HepG2 (cell line): ENCODE data around the gene PKP4. TPM values are rescaled to one million over a fixed set of nuclear protein-coding genes. Genes with fewer than 3 reads are reported as not detected.

ENCODE experiments used
- FOXK2 ChIP-seq: fragments of 450-650 bp; IDR thresholded peaks from 2 replicates; pipeline ENCODE4 v1.6.1; 2016
- KDM3A ChIP-seq: IDR thresholded peaks from 2 replicates; pipeline ENCODE4 v1.6.1; 2018; ENCODE audit warnings: low read depth, missing compliant biosample characterization
- MIXL1 ChIP-seq: IDR thresholded peaks from 2 replicates; pipeline ENCODE4 v1.6.1; 2016
- MXD4 ChIP-seq: IDR thresholded peaks from 2 replicates; pipeline ENCODE4 v1.6.1; 2016; ENCODE audit warnings: mild to moderate bottlenecking, missing biosample characterization, missing genetic modification reagents
- NFKBIZ ChIP-seq: IDR thresholded peaks from 2 replicates; pipeline ENCODE4 v1.6.1; 2018; ENCODE audit warnings: missing genetic modification reagents, missing compliant biosample characterization
- SETDB1 ChIP-seq: sonication (generic); formaldehyde crosslinking; IDR thresholded peaks from 2 replicates; pipeline ENCODE4 v1.5.1; 2020; ENCODE audit warnings: missing genetic modification reagents, mild to moderate bottlenecking, borderline replicate concordance
- SMARCE1 ChIP-seq: fragments of 450-650 bp; IDR thresholded peaks from 2 replicates; pipeline ENCODE4 v1.6.1; 2017; ENCODE audit warnings: borderline replicate concordance
- SNAPC2 ChIP-seq: sonication (generic); formaldehyde crosslinking; IDR thresholded peaks from 2 replicates; pipeline ENCODE4 v1.8.1; 2022; ENCODE audit warnings: mild to moderate bottlenecking, missing genetic modification reagents
- ZNF33B ChIP-seq: sonication (generic); formaldehyde crosslinking; IDR thresholded peaks from 2 replicates; pipeline ENCODE4 v1.5.1; 2020; ENCODE audit warnings: mild to moderate bottlenecking, missing genetic modification reagents
- ZNF343 ChIP-seq: sonication (generic); formaldehyde crosslinking; IDR thresholded peaks from 2 replicates; pipeline ENCODE4 v1.4.0; 2020; ENCODE audit warnings: mild to moderate bottlenecking, missing genetic modification reagents
- ZNF367 ChIP-seq: sonication (generic); formaldehyde crosslinking; IDR thresholded peaks from 2 replicates; pipeline ENCODE4 v1.4.0; 2020; ENCODE audit warnings: missing genetic modification reagents, borderline replicate concordance
- ZNF468 ChIP-seq: sonication (generic); formaldehyde crosslinking; IDR thresholded peaks from 2 replicates; pipeline ENCODE4 v1.8.0; 2022; ENCODE audit warnings: mild to moderate bottlenecking, moderate library complexity, missing genetic modification reagents
- ZNF577 ChIP-seq: sonication (generic); formaldehyde crosslinking; IDR thresholded peaks from 2 replicates; pipeline ENCODE4 v1.4.0; 2020; ENCODE audit warnings: mild to moderate bottlenecking, low read depth, missing genetic modification reagents, borderline replicate concordance
- ZNF619 ChIP-seq: sonication (generic); formaldehyde crosslinking; IDR thresholded peaks from 2 replicates; pipeline ENCODE4 v1.4.0; 2020; ENCODE audit warnings: mild to moderate bottlenecking, missing genetic modification reagents
- ZNF839 ChIP-seq: sonication (generic); formaldehyde crosslinking; IDR thresholded peaks from 2 replicates; pipeline ENCODE4 v1.4.0; 2020; ENCODE audit warnings: missing genetic modification reagents, mild to moderate bottlenecking, borderline replicate concordance
- polyA plus RNA-seq, 8 experiments: library from polyadenylated mRNA; depleted of rRNA in 3 of 8; stranded (reverse) in 7 of 8; unstranded in 1 of 8; fragments of >200 nt; fragmentation: Illumina TruSeq in 4 of 8; extraction: Trizol in 4 of 8; gene quantifications; 2 replicates each; pipeline versions ENCODE4 v1.2.1 to v1.2.3, GENCODE V29; 2011 to 2016; ENCODE audit warnings: low read depth in 4 of 8, missing spikeins in 1 of 8, mixed read lengths in 1 of 8; ENCODE audit not compliant: insufficient read depth in 1 of 8
- total RNA-seq, 5 experiments: library from RNA; depleted of rRNA; stranded (reverse); fragments of >200 nt; fragmentation: Illumina TruSeq; extraction: Trizol; gene quantifications; 2 replicates each; pipeline ENCODE4 v1.2.3, GENCODE V29; 2016; ENCODE audit warnings: low read depth in 1 of 5
- TF ChIP-seq, protein P1 (sequence below): sonication (generic); formaldehyde crosslinking; IDR thresholded peaks from 2 replicates; pipeline ENCODE4 v1.5.0; 2020; ENCODE audit warnings: mild to moderate bottlenecking, missing genetic modification reagents, borderline replicate concordance
- TF ChIP-seq, protein P2 (sequence below): sonication (generic); formaldehyde crosslinking; IDR thresholded peaks from 2 replicates; pipeline ENCODE4 v1.5.1; 2020; ENCODE audit warnings: missing genetic modification reagents, mild to moderate bottlenecking, borderline replicate concordance
- TF ChIP-seq, protein P3 (sequence below): sonication (generic); formaldehyde crosslinking; IDR thresholded peaks from 2 replicates; pipeline ENCODE4 v1.8.1; 2023; ENCODE audit warnings: missing genetic modification reagents, inconsistent platforms, borderline replicate concordance

PKP4 gene
- total and polyA plus RNA-seq, 2 of the 13 experiments (the other 11 are each of a cell fraction or from before 2014, with no cell fraction given): 80.9 to 90.5 TPM

DNA sequence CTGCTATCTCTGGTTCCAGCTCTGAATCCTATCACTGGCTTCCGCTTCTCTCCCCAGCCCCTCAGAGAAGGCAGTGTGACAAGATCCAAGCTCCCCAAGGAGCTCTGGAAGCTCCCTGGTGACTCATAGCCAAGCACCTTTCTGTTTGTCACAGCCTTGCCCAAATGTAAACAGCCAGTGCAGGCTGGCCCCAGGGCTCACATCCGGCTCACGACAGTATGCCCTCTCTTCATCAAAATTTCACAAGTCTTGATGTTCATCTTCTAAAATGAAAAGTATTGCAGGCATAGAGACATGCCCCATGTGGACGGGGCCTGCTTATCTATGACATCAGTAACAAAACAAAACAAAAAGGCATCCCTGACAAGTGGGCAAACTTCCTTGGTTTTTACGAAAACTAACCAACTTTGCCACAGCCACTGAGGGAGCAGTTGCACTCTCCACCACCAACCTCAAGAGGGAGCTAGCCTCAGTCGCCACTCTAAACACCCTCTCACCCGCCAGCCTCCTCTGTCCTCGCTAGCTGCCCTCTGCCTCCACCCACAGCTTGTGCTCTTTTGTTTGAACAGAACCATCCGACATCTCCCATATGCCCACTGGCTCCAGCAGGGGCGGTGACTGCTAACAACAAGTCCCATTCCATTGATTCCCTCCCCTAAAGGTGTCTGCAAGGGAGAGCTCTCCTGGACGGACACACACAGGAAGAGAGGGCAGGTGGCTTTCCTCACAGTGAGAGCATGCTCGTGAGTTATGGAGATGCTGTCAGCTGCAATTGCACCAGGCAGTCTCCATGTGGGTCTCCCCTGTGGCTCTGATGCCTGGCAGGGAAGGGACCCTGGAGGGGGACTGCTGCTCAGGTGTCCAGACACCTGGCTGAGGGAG is 267.4 kb downstream of the PKP4 start (continued):
- TF ChIP-seq, protein P1, sequence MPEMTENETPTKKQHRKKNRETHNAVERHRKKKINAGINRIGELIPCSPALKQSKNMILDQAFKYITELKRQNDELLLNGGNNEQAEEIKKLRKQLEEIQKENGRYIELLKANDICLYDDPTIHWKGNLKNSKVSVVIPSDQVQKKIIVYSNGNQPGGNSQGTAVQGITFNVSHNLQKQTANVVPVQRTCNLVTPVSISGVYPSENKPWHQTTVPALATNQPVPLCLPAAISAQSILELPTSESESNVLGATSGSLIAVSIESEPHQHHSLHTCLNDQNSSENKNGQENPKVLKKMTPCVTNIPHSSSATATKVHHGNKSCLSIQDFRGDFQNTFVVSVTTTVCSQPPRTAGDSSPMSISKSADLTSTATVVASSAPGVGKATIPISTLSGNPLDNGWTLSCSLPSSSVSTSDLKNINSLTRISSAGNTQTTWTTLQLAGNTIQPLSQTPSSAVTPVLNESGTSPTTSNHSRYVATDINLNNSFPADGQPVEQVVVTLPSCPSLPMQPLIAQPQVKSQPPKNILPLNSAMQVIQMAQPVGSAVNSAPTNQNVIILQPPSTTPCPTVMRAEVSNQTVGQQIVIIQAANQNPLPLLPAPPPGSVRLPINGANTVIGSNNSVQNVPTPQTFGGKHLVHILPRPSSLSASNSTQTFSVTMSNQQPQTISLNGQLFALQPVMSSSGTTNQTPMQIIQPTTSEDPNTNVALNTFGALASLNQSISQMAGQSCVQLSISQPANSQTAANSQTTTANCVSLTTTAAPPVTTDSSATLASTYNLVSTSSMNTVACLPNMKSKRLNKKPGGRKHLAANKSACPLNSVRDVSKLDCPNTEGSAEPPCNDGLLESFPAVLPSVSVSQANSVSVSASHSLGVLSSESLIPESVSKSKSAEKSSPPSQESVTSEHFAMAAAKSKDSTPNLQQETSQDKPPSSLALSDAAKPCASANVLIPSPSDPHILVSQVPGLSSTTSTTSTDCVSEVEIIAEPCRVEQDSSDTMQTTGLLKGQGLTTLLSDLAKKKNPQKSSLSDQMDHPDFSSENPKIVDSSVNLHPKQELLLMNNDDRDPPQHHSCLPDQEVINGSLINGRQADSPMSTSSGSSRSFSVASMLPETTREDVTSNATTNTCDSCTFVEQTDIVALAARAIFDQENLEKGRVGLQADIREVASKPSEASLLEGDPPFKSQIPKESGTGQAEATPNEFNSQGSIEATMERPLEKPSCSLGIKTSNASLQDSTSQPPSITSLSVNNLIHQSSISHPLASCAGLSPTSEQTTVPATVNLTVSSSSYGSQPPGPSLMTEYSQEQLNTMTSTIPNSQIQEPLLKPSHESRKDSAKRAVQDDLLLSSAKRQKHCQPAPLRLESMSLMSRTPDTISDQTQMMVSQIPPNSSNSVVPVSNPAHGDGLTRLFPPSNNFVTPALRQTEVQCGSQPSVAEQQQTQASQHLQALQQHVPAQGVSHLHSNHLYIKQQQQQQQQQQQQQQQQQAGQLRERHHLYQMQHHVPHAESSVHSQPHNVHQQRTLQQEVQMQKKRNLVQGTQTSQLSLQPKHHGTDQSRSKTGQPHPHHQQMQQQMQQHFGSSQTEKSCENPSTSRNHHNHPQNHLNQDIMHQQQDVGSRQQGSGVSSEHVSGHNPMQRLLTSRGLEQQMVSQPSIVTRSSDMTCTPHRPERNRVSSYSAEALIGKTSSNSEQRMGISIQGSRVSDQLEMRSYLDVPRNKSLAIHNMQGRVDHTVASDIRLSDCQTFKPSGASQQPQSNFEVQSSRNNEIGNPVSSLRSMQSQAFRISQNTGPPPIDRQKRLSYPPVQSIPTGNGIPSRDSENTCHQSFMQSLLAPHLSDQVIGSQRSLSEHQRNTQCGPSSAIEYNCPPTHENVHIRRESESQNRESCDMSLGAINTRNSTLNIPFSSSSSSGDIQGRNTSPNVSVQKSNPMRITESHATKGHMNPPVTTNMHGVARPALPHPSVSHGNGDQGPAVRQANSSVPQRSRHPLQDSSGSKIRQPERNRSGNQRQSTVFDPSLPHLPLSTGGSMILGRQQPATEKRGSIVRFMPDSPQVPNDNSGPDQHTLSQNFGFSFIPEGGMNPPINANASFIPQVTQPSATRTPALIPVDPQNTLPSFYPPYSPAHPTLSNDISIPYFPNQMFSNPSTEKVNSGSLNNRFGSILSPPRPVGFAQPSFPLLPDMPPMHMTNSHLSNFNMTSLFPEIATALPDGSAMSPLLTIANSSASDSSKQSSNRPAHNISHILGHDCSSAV (CRISPR knock-in tag): no peak
- TF ChIP-seq ZNF343 (no peak), MXD4 (no peak), KDM3A (CRISPR knock-in tag) (no peak), SNAPC2 (no peak), SMARCE1 (no peak), ZNF839 (CRISPR knock-in tag) (no peak), ZNF468 (no peak), MIXL1 (CRISPR knock-in tag) (no peak), NFKBIZ (CRISPR knock-in tag) (no peak), FOXK2 (no peak), ZNF577 (CRISPR knock-in tag) (no peak), ZNF619 (no peak), ZNF33B (CRISPR knock-in tag) (no peak), ZNF367 (CRISPR knock-in tag) (no peak), SETDB1 (CRISPR knock-in tag) (no peak)
- TF ChIP-seq, protein P2, sequence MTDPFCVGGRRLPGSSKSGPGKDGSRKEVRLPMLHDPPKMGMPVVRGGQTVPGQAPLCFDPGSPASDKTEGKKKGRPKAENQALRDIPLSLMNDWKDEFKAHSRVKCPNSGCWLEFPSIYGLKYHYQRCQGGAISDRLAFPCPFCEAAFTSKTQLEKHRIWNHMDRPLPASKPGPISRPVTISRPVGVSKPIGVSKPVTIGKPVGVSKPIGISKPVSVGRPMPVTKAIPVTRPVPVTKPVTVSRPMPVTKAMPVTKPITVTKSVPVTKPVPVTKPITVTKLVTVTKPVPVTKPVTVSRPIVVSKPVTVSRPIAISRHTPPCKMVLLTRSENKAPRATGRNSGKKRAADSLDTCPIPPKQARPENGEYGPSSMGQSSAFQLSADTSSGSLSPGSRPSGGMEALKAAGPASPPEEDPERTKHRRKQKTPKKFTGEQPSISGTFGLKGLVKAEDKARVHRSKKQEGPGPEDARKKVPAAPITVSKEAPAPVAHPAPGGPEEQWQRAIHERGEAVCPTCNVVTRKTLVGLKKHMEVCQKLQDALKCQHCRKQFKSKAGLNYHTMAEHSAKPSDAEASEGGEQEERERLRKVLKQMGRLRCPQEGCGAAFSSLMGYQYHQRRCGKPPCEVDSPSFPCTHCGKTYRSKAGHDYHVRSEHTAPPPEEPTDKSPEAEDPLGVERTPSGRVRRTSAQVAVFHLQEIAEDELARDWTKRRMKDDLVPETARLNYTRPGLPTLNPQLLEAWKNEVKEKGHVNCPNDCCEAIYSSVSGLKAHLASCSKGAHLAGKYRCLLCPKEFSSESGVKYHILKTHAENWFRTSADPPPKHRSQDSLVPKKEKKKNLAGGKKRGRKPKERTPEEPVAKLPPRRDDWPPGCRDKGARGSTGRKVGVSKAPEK (CRISPR knock-in tag): no peak; the same call in 1 of the 2 replicates
- TF ChIP-seq, protein P3, sequence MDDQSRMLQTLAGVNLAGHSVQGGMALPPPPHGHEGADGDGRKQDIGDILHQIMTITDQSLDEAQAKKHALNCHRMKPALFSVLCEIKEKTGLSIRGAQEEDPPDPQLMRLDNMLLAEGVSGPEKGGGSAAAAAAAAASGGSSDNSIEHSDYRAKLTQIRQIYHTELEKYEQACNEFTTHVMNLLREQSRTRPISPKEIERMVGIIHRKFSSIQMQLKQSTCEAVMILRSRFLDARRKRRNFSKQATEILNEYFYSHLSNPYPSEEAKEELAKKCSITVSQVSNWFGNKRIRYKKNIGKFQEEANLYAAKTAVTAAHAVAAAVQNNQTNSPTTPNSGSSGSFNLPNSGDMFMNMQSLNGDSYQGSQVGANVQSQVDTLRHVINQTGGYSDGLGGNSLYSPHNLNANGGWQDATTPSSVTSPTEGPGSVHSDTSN (CRISPR knock-in tag): no peak
